Panc1 (cell line): ENCODE measurements around the gene SLC22A23.

Experiments used
- POLR2AphosphoS5 ChIP-seq: IDR thresholded peaks from 2 replicates; pipeline ENCODE4 v1.6.1; 2012; ENCODE audit warnings: mild to moderate bottlenecking, low read depth, low read length, moderate library complexity
- REST ChIP-seq, 2 experiments: IDR thresholded peaks; 2 replicates each; pipeline ENCODE4 v1.6.1; 2011 to 2012; ENCODE audit warnings: low read depth in 2 of 2, control low read depth in 1 of 2, low read length in 1 of 2, mild to moderate bottlenecking in 1 of 2, moderate library complexity in 1 of 2; ENCODE audit not compliant: insufficient read depth in 1 of 2
- SIN3A ChIP-seq: IDR thresholded peaks from 2 replicates; pipeline ENCODE4 v1.6.1; 2012; ENCODE audit warnings: low read depth, mild to moderate bottlenecking, low read length, moderate library complexity, borderline replicate concordance; ENCODE audit not compliant: insufficient read depth
- TCF7L2 ChIP-seq: IDR thresholded peaks from 2 replicates; pipeline ENCODE4 v1.6.1; 2011; ENCODE audit warnings: mild to moderate bottlenecking, low read depth, low read length, inconsistent platforms
- TF ChIP-seq, protein P1 (sequence below): fragments of 450-650 bp; IDR thresholded peaks from 2 replicates; pipeline ENCODE4 v1.5.1; 2017; ENCODE audit warnings: mild to moderate bottlenecking

- TF ChIP-seq, protein P1, sequence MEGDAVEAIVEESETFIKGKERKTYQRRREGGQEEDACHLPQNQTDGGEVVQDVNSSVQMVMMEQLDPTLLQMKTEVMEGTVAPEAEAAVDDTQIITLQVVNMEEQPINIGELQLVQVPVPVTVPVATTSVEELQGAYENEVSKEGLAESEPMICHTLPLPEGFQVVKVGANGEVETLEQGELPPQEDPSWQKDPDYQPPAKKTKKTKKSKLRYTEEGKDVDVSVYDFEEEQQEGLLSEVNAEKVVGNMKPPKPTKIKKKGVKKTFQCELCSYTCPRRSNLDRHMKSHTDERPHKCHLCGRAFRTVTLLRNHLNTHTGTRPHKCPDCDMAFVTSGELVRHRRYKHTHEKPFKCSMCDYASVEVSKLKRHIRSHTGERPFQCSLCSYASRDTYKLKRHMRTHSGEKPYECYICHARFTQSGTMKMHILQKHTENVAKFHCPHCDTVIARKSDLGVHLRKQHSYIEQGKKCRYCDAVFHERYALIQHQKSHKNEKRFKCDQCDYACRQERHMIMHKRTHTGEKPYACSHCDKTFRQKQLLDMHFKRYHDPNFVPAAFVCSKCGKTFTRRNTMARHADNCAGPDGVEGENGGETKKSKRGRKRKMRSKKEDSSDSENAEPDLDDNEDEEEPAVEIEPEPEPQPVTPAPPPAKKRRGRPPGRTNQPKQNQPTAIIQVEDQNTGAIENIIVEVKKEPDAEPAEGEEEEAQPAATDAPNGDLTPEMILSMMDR, result no peak
- TF ChIP-seq TCF7L2 (no peak), REST (IDR thresholded peaks at IDR 0.05; ENCODE audit: insufficient read depth in 1 of 2, low read depth in 2 of 2, low read length in 1 of 2) (no peak), POLR2AphosphoS5 (no peak), SIN3A (no peak)
Measured at GRCh38 chr6:3504938-3505805, 48.3 kb upstream of the SLC22A23 start.
